Bronchial epithelial cell (primary cell): ENCODE results near the gene BEAN1. TPM values are rescaled to one million over a fixed set of nuclear protein-coding genes. Genes with fewer than 3 reads are reported as not detected.

Experiments
- DNase-seq: peaks from one replicate; pipeline ENCODE4 v3.0.0-alpha.2; 2010; ENCODE audit warnings: low read depth
- FAIRE-seq: peaks from 2 replicates; lab custom pipeline; 2011; peaks lifted over from hg19 to GRCh38; lab: Jason Lieb, UNC
- H3K27me3 ChIP-seq: 2 replicates; pipeline ENCODE4 v1.5.1; 2011; ENCODE audit warnings: low read length; ENCODE audit not compliant: control insufficient read depth, insufficient read depth
- H3K36me3 ChIP-seq: 2 replicates; pipeline ENCODE4 v1.5.1; 2011; ENCODE audit warnings: low read length; ENCODE audit not compliant: control insufficient read depth, insufficient read depth
- H3K4me3 ChIP-seq: 2 replicates; pipeline ENCODE4 v1.5.1; 2011; ENCODE audit warnings: mild to moderate bottlenecking, low read depth, low read length, control low read depth
- CTCF ChIP-seq: IDR thresholded peaks from 2 replicates; pipeline ENCODE4 v1.5.1; 2011; ENCODE audit warnings: mild to moderate bottlenecking, moderate library complexity, low read length, control low read depth, inconsistent platforms; ENCODE audit not compliant: insufficient read depth, severe bottlenecking
- total RNA-seq: library from RNA; depleted of rRNA; stranded (reverse); fragments of >200 nt; gene quantifications from 2 replicates; pipeline ENCODE4 v1.2.1, GENCODE V29; 2014

Gene BEAN1
- total RNA-seq, 1 donor from 2014 or later: not detected

DNA sequence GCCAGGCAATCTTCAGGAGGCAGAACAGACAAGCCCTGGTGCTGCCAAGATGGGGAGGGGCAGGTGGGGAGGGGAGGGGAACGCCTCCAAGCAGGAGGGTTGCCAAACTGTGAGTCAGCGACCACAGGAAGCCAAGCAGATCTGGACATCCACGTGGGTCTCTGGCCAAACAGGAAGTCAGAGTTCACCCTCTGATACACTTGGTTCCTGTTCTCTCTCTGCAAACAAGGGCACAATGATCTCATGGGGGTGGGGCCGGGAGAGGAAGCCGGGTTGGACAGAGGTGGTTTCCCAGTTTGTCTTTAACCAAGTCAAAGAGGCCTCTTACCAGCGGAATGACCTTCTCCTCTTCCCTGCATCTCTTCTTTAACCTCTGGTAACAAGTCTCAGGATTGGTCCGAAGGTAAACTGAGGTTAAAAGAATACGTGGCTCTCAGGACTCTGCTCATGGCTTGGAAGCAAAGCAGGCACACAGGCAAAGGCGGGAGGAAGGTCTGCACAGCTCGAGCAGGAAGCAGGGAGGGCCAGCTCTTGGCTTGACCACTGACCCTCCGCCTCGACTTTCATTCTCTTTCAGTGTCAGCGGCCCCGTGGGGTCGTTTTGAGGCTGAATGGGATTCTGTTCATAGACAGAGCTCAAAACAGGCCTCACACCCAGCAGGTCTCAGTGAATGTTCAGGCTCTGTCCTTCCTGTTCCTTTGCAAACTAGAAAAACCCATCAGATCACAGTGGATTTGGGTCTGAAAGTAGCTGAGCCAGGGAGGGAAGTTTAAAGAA, 89.9 kb downstream of the BEAN1 start:
- peak; percentile 97 for DNase-seq
- peak; percentile 77 for FAIRE-seq
- no peak for TF ChIP-seq CTCF
- no peak overlapping the region for H3K4me3 ChIP-seq
- no peaks in the 10 kb centered on the region for H3K27me3 ChIP-seq
- H3K36me3 ChIP-seq: no peaks in the 10 kb centered on the region

- Histone ChIP-seq H3K27me3 (no peaks in the 10 kb centered on the region), H3K36me3 (no peaks in the 10 kb centered on the region), H3K4me3 (no peak overlapping the region)
- FAIRE-seq (no peak), DNase-seq (no peak)
- TF ChIP-seq CTCF: no peak
Measured at GRCh38 chr16:66517586-66518263, 90.6 kb downstream of the BEAN1 start.

DNA sequence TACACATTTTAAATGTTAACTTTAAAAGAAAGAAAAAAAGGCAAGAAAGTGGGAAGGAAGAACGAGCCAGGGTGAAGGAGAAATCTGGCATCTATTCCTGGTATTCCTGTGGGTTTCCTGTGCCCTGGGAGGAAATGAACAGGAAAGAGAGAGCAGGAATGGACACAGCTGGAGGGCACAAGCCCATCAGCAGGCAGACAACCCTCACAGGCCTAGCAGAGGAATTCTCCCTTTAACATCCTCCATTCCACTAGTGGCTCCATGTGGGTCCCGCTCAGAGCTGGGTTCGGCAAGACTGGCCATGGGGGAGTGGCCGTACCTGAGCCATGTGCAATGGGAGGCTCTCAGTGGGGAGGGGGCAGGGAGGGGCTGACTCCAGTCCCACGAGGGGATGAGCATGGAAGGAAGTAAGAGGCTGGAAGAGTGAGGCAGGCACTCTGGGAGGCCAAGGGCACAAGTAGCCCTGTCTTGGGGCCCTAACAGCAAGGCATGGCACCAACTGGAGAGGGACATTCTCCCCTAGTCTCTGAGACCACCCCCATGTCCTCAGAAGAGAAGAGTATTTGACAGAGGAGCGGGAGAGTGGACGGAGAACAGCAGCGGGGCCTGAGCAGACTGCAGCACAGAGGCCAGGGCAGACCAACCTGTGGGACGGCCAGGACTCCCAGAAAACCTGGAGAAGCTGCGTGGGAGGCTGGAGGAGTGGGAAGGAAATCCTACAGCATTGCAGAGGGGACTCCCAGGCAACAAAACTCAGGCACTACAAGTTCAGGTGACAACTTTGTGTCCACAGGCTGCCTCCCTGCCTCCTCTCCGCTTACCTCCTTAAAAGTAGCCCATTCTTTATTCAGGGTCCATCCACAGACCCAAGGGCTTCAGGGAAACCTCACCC, 92.6 kb downstream of the BEAN1 start:
- Histone ChIP-seq H3K4me3 (no peak overlapping the region), H3K27me3 (no peaks in the 10 kb centered on the region), H3K36me3 (no peaks in the 10 kb centered on the region)
- FAIRE-seq (no peak), DNase-seq (no peak)
- TF ChIP-seq CTCF: no peak

GRCh38 chr16:66520406-66521170, 93.5 kb downstream of the BEAN1 start:
- Histone ChIP-seq H3K27me3 (no peaks in the 10 kb centered on the region), H3K36me3 (no peaks in the 10 kb centered on the region), H3K4me3 (no peak overlapping the region)
- DNase-seq: no peak
- FAIRE-seq: no peak
- no peak for TF ChIP-seq CTCF

GRCh38 chr16:66521252-66521713, 94.2 kb downstream of the BEAN1 start:
- no peak overlapping the region for H3K4me3 ChIP-seq
- no peak for TF ChIP-seq CTCF
- no peaks in the 10 kb centered on the region for H3K36me3 ChIP-seq
- no peak for FAIRE-seq
- H3K27me3 ChIP-seq: no peaks in the 10 kb centered on the region
- DNase-seq: no peak
